Muscle layer of duodenum (tissue), 2 donors: ENCODE measurements around the gene UXS1.

Source experiments
- H3K27ac ChIP-seq: one replicate; pipeline ENCODE4 v1.7.0; 2013; ENCODE audit warnings: mild to moderate bottlenecking, low read length
- H3K27me3 ChIP-seq: one replicate; pipeline ENCODE4 v1.7.0; 2013; ENCODE audit warnings: low read depth, mild to moderate bottlenecking, control low read depth, low read length
- H3K36me3 ChIP-seq, 2 donors: one replicate each; pipeline ENCODE4 v1.7.0; 2013; ENCODE audit warnings: low read length in 2 of 2, control low read depth in 1 of 2, mild to moderate bottlenecking in 1 of 2; ENCODE audit not compliant: insufficient read depth in 2 of 2, control insufficient read depth in 1 of 2
- H3K4me1 ChIP-seq, 2 donors: one replicate each; pipeline ENCODE4 v1.7.0; 2013; ENCODE audit warnings: low read length in 2 of 2, mild to moderate bottlenecking in 2 of 2, control low read depth in 1 of 2, moderate library complexity in 1 of 2; ENCODE audit not compliant: insufficient read depth in 2 of 2, control insufficient read depth in 1 of 2
- H3K4me3 ChIP-seq, 2 donors: one replicate each; pipeline ENCODE4 v1.7.0; 2013; ENCODE audit warnings: low read length in 2 of 2, low read depth in 1 of 2, mild to moderate bottlenecking in 1 of 2
- H3K9me3 ChIP-seq, 2 donors: one replicate each; pipeline ENCODE4 v1.7.0; 2013; ENCODE audit warnings: low read length in 2 of 2, control low read depth in 1 of 2, mild to moderate bottlenecking in 1 of 2; ENCODE audit not compliant: control insufficient read depth in 1 of 2
- donor health status: healthy.

UXS1 gene

DNA sequence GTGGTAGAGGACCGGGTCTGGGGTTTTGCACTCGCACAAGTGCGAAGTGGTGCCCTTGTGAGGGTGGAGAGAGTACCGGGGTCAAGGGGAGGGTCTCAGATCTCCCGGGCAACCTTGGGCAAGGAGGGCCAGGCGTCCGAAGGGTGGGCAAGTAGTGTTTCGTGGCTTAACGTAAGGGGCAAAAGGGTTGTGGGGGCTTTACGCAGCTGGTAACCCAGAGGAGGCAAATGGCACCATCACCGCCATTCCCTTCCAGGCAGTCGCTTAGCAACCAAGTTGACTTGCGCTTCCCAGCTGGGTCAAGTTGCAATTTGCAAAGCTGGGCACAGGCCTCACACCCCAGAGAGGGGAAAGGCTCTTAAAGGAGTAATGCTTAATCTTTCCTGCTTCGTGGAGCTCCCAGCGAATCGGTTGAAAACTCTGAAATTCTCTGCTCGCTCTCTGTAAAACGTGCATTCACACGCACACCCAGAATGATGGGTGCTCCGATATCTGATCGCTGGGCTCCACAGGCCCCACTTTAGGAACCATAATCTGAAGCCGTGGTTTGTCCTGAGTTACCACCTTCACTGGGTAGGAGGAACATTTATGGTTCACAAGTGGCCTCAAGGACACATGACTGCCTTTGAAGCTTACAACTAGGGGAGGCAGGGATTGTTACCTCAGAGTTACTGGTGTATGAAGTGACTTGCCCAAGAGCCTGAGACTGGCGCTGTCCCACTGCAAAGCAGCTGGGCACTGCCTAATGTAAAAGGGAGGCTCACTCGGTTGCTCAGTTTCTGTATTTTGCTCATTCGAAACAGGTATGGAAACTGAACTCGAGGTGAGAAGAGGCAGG, 127.9 kb downstream of the UXS1 start:
- H3K36me3 ChIP-seq: no peaks in the 10 kb centered on the region
- H3K27me3 ChIP-seq: peaks cover 9% of the 10 kb centered on the region
- peaks cover 0 to 10% of the 10 kb centered on the region in 2 donors for H3K4me1 ChIP-seq
- H3K27ac ChIP-seq: no peak overlapping the region
- peak overlapping the region; percentile 42 to 73 for H3K4me3 ChIP-seq
- no peaks in the 10 kb centered on the region for H3K9me3 ChIP-seq

DNA sequence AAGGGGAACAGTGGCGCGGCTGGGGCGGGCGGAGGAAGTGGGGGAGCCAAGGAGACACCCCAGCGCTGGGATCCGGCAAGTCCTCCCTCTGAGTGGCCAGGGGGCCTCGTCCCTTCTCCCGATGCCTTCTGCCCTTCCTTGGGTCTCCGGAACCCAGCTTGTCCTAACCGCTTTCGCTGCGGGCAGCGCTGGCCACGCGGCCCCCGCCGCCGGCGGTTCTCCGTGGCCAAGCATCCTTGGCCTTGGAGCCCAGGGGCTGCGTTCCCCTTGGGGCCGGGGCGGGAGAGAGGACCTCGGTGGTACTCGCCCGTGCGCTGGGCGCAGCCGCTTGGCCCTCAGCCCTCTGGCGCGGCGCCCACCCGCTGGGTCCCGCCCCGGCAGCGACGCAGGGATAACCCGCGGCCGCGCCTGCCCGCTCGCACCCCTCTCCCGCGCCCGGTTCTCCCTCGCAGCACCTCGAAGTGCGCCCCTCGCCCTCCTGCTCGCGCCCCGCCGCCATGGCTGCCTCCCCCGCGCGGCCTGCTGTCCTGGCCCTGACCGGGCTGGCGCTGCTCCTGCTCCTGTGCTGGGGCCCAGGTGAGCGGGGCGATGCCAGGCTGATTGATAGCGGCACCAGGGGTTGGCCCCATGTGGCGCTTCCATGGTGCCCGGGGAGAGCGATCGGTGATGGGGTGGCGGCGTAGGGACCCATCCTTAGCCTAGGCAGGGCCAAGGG, 128.7 kb downstream of the UXS1 start:
- Histone ChIP-seq H3K27ac (no peak overlapping the region), H3K4me3 (peak overlapping the region; percentile 42 to 73), H3K9me3 (peaks cover 0 to 2% of the 10 kb centered on the region in 2 donors), H3K4me1 (peaks cover 0 to 10% of the 10 kb centered on the region in 2 donors), H3K36me3 (no peaks in the 10 kb centered on the region), H3K27me3 (peaks cover 9% of the 10 kb centered on the region)

- Histone ChIP-seq H3K27ac (no peak overlapping the region), H3K4me1 (peaks cover 0 to 10% of the 10 kb centered on the region in 2 donors), H3K36me3 (no peaks in the 10 kb centered on the region), H3K9me3 (peaks cover 0 to 2% of the 10 kb centered on the region in 2 donors), H3K4me3 (no peak overlapping the region), H3K27me3 (peaks cover 9% of the 10 kb centered on the region)
Measured at GRCh38 chr2:106063181-106063580, 130.9 kb downstream of the UXS1 start.

DNA sequence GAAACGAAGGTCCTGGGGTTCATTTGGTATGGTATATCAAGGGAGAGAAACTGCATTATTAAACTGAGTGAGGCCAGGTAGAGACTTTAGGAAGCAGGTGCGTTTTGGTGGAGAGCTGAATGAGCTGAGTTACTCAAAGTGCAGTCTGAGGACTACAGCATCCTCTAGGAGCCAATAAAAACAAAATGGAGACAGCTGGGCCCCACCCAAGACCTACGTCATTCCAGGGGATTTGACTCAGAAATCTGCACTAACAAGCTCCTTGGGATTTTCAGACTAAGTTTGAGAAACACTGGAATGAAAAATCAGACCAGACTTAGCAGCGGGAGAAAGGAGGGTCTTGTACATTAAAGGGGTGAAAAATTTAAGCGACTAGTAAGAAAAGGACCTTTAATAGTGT, 131.5 kb downstream of the UXS1 start:
- peaks cover 9% of the 10 kb centered on the region for H3K27me3 ChIP-seq
- H3K27ac ChIP-seq: no peak overlapping the region
- peaks cover 0 to 2% of the 10 kb centered on the region in 2 donors for H3K9me3 ChIP-seq
- no peak overlapping the region for H3K4me3 ChIP-seq
- peaks cover 0 to 10% of the 10 kb centered on the region in 2 donors for H3K4me1 ChIP-seq
- H3K36me3 ChIP-seq: no peaks in the 10 kb centered on the region

GRCh38 chr2:106061611-106062349, 132.3 kb downstream of the UXS1 start:
- Histone ChIP-seq H3K27ac (no peak overlapping the region), H3K4me1 (peaks cover 0 to 10% of the 10 kb centered on the region in 2 donors), H3K27me3 (peaks cover 9% of the 10 kb centered on the region), H3K4me3 (no peak overlapping the region), H3K9me3 (peaks cover 0 to 2% of the 10 kb centered on the region in 2 donors), H3K36me3 (no peaks in the 10 kb centered on the region)

- no peak overlapping the region for H3K4me3 ChIP-seq
- H3K27me3 ChIP-seq: no peaks in the 10 kb centered on the region
- no peak overlapping the region for H3K27ac ChIP-seq
- peaks cover 0 to 2% of the 10 kb centered on the region in 2 donors for H3K9me3 ChIP-seq
- H3K36me3 ChIP-seq: no peaks in the 10 kb centered on the region
- H3K4me1 ChIP-seq: no peaks in the 10 kb centered on the region
Measured at GRCh38 chr2:106059416-106060065, 134.6 kb downstream of the UXS1 start.

DNA sequence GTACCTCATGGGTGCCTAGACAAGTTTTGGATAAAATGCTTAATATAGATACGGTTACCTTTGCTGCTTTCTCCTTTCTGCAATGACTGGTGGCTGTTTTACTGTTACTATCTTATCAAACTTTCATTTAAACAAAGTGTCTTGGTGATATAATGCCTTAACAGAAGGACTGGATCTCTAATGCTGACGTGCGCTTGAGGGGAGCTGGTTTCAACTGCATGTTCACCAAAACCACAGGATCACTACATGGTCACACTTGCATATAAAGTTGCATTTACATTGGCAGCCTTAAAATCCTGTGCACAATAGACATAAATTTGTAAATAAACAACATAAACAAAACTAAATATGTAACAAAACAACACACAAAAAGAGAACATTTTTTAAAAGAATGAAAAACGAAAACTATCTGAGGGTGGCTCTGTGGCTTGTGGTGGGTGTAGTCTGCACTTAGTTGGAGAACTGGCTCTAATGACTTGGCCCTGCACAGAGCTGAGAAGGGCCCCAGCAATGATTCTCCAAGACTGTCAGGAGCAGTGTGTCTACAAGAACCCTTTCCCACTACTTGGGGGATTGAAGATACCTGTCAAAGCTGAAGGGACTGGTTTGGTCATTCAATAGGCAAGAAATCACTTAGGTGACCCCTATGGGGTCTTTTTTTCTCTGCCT, 135.5 kb downstream of the UXS1 start:
- no peaks in the 10 kb centered on the region for H3K36me3 ChIP-seq
- H3K4me3 ChIP-seq: no peak overlapping the region
- no peak overlapping the region for H3K27ac ChIP-seq
- H3K4me1 ChIP-seq: no peaks in the 10 kb centered on the region
- no peaks in the 10 kb centered on the region for H3K27me3 ChIP-seq
- peaks cover 0 to 2% of the 10 kb centered on the region in 2 donors for H3K9me3 ChIP-seq

- Histone ChIP-seq H3K27ac (no peak overlapping the region), H3K4me3 (no peak overlapping the region), H3K4me1 (no peaks in the 10 kb centered on the region), H3K9me3 (peaks cover 0 to 2% of the 10 kb centered on the region in 2 donors), H3K36me3 (no peaks in the 10 kb centered on the region), H3K27me3 (no peaks in the 10 kb centered on the region)
Measured at GRCh38 chr2:106057206-106057605, 136.9 kb downstream of the UXS1 start.

- no peak overlapping the region for H3K27ac ChIP-seq
- H3K36me3 ChIP-seq: no peaks in the 10 kb centered on the region
- H3K4me1 ChIP-seq: no peaks in the 10 kb centered on the region
- no peaks in the 10 kb centered on the region for H3K27me3 ChIP-seq
- no peak overlapping the region for H3K4me3 ChIP-seq
- H3K9me3 ChIP-seq: no peaks in the 10 kb centered on the region
Measured at GRCh38 chr2:106054880-106055655, 139.0 kb downstream of the UXS1 start.

GRCh38 chr2:106054321-106054720, 139.8 kb downstream of the UXS1 start:
- H3K9me3 ChIP-seq: no peaks in the 10 kb centered on the region
- no peaks in the 10 kb centered on the region for H3K27me3 ChIP-seq
- H3K36me3 ChIP-seq: no peaks in the 10 kb centered on the region
- H3K27ac ChIP-seq: no peak overlapping the region
- H3K4me3 ChIP-seq: no peak overlapping the region
- H3K4me1 ChIP-seq: no peaks in the 10 kb centered on the region
